Neuronal stem cell (in vitro differentiated cells): ENCODE results near the gene ANKMY2.

Experiments
- DNase-seq: peaks from one replicate; pipeline ENCODE4 v3.0.0-alpha.2; 2013; ENCODE audit warnings: low spot score
- H2AFZ ChIP-seq: one replicate; pipeline ENCODE4 v1.6.1; 2013; ENCODE audit warnings: mild to moderate bottlenecking, low read length, inconsistent platforms
- H2AK5ac ChIP-seq: 2 replicates; pipeline ENCODE4 v1.6.1; 2013; ENCODE audit warnings: low read depth, mild to moderate bottlenecking, inconsistent platforms, low read length, moderate library complexity, mixed read lengths
- H2BK120ac ChIP-seq: 2 replicates; pipeline ENCODE4 v1.6.1; 2013; ENCODE audit warnings: low read depth, mild to moderate bottlenecking, inconsistent platforms, low read length, moderate library complexity, mixed read lengths
- H2BK12ac ChIP-seq: one replicate; pipeline ENCODE4 v1.6.1; 2013; ENCODE audit warnings: low read length, inconsistent platforms
- H2BK15ac ChIP-seq: 2 replicates; pipeline ENCODE4 v1.6.1; 2013; ENCODE audit warnings: mild to moderate bottlenecking, low read length, inconsistent platforms, mixed read lengths
- H2BK5ac ChIP-seq: one replicate; pipeline ENCODE4 v1.6.1; 2013; ENCODE audit warnings: inconsistent platforms, mild to moderate bottlenecking, low read length, moderate library complexity
- H3K14ac ChIP-seq: one replicate; pipeline ENCODE4 v1.6.1; 2013; ENCODE audit warnings: low read length, inconsistent platforms
- H3K18ac ChIP-seq: 2 replicates; pipeline ENCODE4 v1.6.1; 2013; ENCODE audit warnings: low read length, inconsistent platforms
- H3K23ac ChIP-seq: 2 replicates; pipeline ENCODE4 v1.6.1; 2013; ENCODE audit warnings: low read depth, mild to moderate bottlenecking, mixed read lengths, low read length, inconsistent platforms; ENCODE audit not compliant: poor library complexity
- H3K27ac ChIP-seq: replicated peaks from 3 replicates; pipeline ENCODE4 v1.5.1; 2013; ENCODE audit warnings: low read length, inconsistent platforms
- H3K27me3 ChIP-seq, 3 experiments: 2 replicates each; pipeline ENCODE4 v1.6.1; 2013; ENCODE audit warnings: low read length in 3 of 3, mild to moderate bottlenecking in 2 of 3, inconsistent platforms in 1 of 3, low read depth in 1 of 3, mixed read lengths in 1 of 3, moderate library complexity in 1 of 3; ENCODE audit not compliant: control insufficient read depth in 3 of 3, insufficient read depth in 3 of 3
- H3K36me3 ChIP-seq, 2 donors: replicated peaks in 1 of 2; 2 replicates each; pipeline ENCODE4 v1.6.1; 2013; ENCODE audit warnings: low read length in 2 of 2; ENCODE audit not compliant: control insufficient read depth in 2 of 2, insufficient read depth in 2 of 2
- H3K4ac ChIP-seq: 2 replicates; pipeline ENCODE4 v1.6.1; 2013; ENCODE audit warnings: inconsistent platforms, mild to moderate bottlenecking, low read length, moderate library complexity
- H3K4me1 ChIP-seq, 2 donors: 1 replicate in 1 of 2; 2 replicates in 1 of 2; pipeline ENCODE4 v1.6.1; 2013; ENCODE audit warnings: low read length in 2 of 2, low read depth in 1 of 2; ENCODE audit not compliant: control insufficient read depth in 2 of 2, insufficient read depth in 1 of 2
- H3K4me2 ChIP-seq: one replicate; pipeline ENCODE4 v1.6.1; 2013; ENCODE audit warnings: mild to moderate bottlenecking, low read length, inconsistent platforms; ENCODE audit not compliant: insufficient read depth, poor library complexity, severe bottlenecking
- H3K4me3 ChIP-seq, 2 donors: 2 replicates each; pipeline ENCODE4 v1.5.1; 2013; ENCODE audit warnings: low read length in 2 of 2, mild to moderate bottlenecking in 2 of 2, inconsistent platforms in 1 of 2, moderate library complexity in 1 of 2
- H3K79me1 ChIP-seq: one replicate; pipeline ENCODE4 v1.6.1; 2013; ENCODE audit warnings: low read depth, mild to moderate bottlenecking, inconsistent platforms, low read length, moderate library complexity
- H3K9ac ChIP-seq: one replicate; pipeline ENCODE4 v1.6.1; 2013; ENCODE audit warnings: mild to moderate bottlenecking, low read depth, low read length, inconsistent platforms; ENCODE audit not compliant: poor library complexity
- H3K9me3 ChIP-seq, 2 donors: replicated peaks in 1 of 2; 2 replicates each; pipeline versions ENCODE3 to v1.6.1; 2013; ENCODE audit warnings: low read length in 2 of 2, mild to moderate bottlenecking in 2 of 2, inconsistent platforms in 1 of 2, low read depth in 1 of 2, mixed read lengths in 1 of 2, moderate library complexity in 1 of 2; ENCODE audit not compliant: control insufficient read depth in 2 of 2, insufficient read depth in 1 of 2
- H4K8ac ChIP-seq: one replicate; pipeline ENCODE4 v1.6.1; 2013; ENCODE audit warnings: low read depth, mild to moderate bottlenecking, inconsistent platforms, low read length, moderate library complexity
- H4K91ac ChIP-seq: one replicate; pipeline ENCODE4 v1.6.1; 2013; ENCODE audit warnings: low read length, low read depth, mild to moderate bottlenecking, inconsistent platforms; ENCODE audit not compliant: poor library complexity
- WGBS, 2 donors: extraction: QIAGEN DNeasy Blood & Tissue Kit; methylation state at CpG; one replicate each; pipeline ENCODE4 v1.1.7; 2013; ENCODE audit warnings: missing lambda C conversion rate in 2 of 2, mixed read lengths in 1 of 2; ENCODE audit not compliant: insufficient read length in 2 of 2, insufficient replicate concordance in 1 of 2; ENCODE audit errors: extremely low coverage in 2 of 2; 5-methylcytosine and 5-hydroxymethylcytosine counted together

Gene ANKMY2

DNA sequence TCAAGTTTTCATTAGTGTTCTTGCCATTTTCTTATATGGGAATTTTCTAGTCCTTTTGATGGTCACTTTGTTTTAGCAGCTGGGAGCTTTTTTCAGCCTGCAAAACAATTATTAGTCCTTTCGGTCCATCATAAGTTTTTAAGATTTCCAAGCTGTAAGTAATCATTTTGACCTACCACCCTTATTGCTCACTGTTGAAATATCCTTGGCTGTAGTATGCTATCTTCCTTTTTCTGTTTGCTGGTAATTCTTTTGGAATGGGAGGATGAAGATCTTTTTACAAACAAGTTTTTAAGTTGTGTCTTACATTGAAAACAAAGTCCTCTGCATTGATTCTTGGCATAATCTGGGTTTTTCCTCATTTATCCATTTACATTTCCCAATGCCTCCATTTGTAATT, 24.5 kb upstream of the ANKMY2 start:
- peaks cover 0 to 2% of the 10 kb centered on the region in 2 donors for H3K4me1 ChIP-seq
- no peak for DNase-seq
- H3K18ac ChIP-seq: no peak overlapping the region
- no peaks in the 10 kb centered on the region for H3K27me3 ChIP-seq
- no peak overlapping the region for H3K9ac ChIP-seq
- H3K23ac ChIP-seq: no peak overlapping the region
- no peak overlapping the region for H3K14ac ChIP-seq
- H4K8ac ChIP-seq: no peak overlapping the region
- no peak overlapping the region for H2AFZ ChIP-seq
- H3K4me2 ChIP-seq: no peak overlapping the region
- no peak overlapping the region for H2BK15ac ChIP-seq
- no peak overlapping the region for H3K4me3 ChIP-seq
- H3K36me3 ChIP-seq: peaks cover 4 to 79% of the 10 kb centered on the region in 2 donors
- peaks cover 0 to 13% of the 10 kb centered on the region in 2 donors for H3K9me3 ChIP-seq
- H2AK5ac ChIP-seq: no peak overlapping the region
- H3K79me1 ChIP-seq: peaks cover 3% of the 10 kb centered on the region
- no CpG with 5 or more reads among the region's 1 CpG for WGBS, 2 donors
- no peak overlapping the region for H2BK120ac ChIP-seq
- H2BK12ac ChIP-seq: no peak overlapping the region
- no peak overlapping the region for H3K4ac ChIP-seq
- H4K91ac ChIP-seq: no peak overlapping the region
- H3K27ac ChIP-seq: no peak overlapping the region
- no peak overlapping the region for H2BK5ac ChIP-seq

DNA sequence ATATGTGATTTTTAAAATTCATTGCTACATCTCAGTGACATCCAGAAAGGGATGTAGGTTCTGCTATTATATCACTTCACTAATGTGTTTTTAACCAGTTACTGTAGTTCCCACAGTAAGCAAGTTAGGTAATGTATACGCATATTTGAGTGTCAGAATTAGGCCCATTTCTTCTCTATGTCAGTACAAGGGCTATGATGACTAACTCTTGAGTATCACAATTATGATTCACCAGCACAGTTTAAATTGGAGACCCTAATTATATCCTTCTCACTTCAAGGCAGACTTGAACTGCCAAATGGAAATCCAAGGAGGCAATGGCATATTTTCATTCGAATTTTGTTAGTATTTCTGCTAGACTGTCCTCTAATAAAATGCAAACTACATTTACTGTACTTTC, 24.0 kb upstream of the ANKMY2 start:
- H3K79me1 ChIP-seq: peaks cover 3% of the 10 kb centered on the region
- no peak overlapping the region for H4K8ac ChIP-seq
- H3K14ac ChIP-seq: no peak overlapping the region
- H3K4me2 ChIP-seq: no peak overlapping the region
- H3K23ac ChIP-seq: no peak overlapping the region
- no peak overlapping the region for H4K91ac ChIP-seq
- H3K27me3 ChIP-seq: no peaks in the 10 kb centered on the region
- H3K36me3 ChIP-seq: peaks cover 4 to 75% of the 10 kb centered on the region in 2 donors
- WGBS, 2 donors: no CpG with 5 or more reads among the region's 2 CpGs
- DNase-seq: no peak
- no peak overlapping the region for H3K27ac ChIP-seq
- H3K9ac ChIP-seq: no peak overlapping the region
- no peak overlapping the region for H3K4me3 ChIP-seq
- no peak overlapping the region for H2BK12ac ChIP-seq
- no peak overlapping the region for H2BK120ac ChIP-seq
- no peak overlapping the region for H3K4ac ChIP-seq
- no peak overlapping the region for H3K18ac ChIP-seq
- no peak overlapping the region for H2BK5ac ChIP-seq
- H2AK5ac ChIP-seq: no peak overlapping the region
- peaks cover 0 to 13% of the 10 kb centered on the region in 2 donors for H3K9me3 ChIP-seq
- H3K4me1 ChIP-seq: peaks cover 0 to 2% of the 10 kb centered on the region in 2 donors
- no peak overlapping the region for H2AFZ ChIP-seq
- H2BK15ac ChIP-seq: no peak overlapping the region

DNA sequence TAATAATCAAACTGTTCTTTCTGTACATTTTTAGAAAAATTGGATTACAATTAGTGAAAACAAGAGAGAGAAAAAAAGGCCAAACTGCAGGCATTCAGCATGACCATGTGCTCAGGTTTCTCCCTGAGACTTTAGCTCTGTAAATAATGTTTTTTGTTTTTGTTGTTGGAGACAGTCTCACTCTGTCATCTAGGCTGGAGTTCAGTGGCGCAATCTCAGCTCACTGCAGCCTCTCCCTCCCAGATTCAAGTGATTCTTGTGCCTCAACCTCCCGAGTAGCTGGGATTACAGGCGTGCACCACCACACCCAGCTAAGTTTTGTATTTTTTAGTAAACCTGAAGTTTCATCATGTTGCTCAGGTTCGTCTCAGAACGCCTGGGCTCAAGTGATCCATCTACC, 23.4 kb upstream of the ANKMY2 start:
- H3K4me2 ChIP-seq: no peak overlapping the region
- peaks cover 0 to 2% of the 10 kb centered on the region in 2 donors for H3K4me1 ChIP-seq
- no CpG with 5 or more reads among the region's 5 CpGs for WGBS, 2 donors
- no peak overlapping the region for H3K9ac ChIP-seq
- H2AK5ac ChIP-seq: no peak overlapping the region
- H4K8ac ChIP-seq: no peak overlapping the region
- H3K36me3 ChIP-seq: peaks cover 6 to 69% of the 10 kb centered on the region in 2 donors
- H3K9me3 ChIP-seq: peaks cover 0 to 16% of the 10 kb centered on the region in 2 donors
- H3K79me1 ChIP-seq: peaks cover 3% of the 10 kb centered on the region
- H3K27ac ChIP-seq: no peak overlapping the region
- H3K27me3 ChIP-seq: no peaks in the 10 kb centered on the region
- no peak overlapping the region for H4K91ac ChIP-seq
- no peak overlapping the region for H3K14ac ChIP-seq
- no peak overlapping the region for H2BK12ac ChIP-seq
- H2BK120ac ChIP-seq: no peak overlapping the region
- H3K4me3 ChIP-seq: no peak overlapping the region
- no peak overlapping the region for H2AFZ ChIP-seq
- no peak overlapping the region for H3K18ac ChIP-seq
- no peak for DNase-seq
- H2BK5ac ChIP-seq: no peak overlapping the region
- H3K4ac ChIP-seq: no peak overlapping the region
- no peak overlapping the region for H2BK15ac ChIP-seq
- H3K23ac ChIP-seq: no peak overlapping the region

DNA sequence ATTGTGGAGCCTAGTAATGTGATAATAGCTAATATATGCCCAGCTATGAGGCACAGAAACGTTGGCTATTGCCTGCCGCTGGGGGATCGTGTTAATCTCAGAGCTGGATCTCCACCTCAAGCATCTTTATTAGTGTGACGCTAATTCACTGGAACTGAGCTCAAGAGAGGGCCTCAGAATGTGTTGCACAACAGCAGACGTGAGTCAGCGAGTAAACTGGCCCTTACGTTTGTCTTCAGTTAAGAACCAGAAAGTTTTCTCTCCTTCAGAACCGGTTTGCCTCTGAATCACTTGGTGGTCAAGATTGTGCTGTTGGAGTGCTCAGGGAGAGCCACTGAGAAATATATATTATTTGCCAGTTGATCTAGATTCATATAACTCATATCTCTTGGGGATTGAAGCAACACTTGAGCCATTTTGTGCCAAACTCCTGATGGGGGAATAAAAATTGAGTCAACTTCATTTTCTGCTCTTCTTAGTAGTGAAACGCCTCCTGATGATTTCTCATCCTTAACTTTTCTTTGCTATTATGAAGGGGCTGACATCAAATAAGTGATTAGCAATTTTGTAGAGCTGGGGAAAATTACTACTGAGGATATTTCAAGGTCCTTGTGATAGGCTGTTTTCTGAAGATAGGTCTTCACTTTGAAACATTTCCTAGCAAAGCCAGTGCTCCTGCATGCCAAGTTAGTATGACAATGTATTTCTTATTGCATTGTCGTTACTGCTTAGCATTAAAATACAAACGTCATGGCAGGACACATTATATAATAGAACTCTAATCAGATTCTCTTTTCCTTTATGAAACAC, 22.7 kb upstream of the ANKMY2 start:
- H3K9me3 ChIP-seq: peaks cover 0 to 16% of the 10 kb centered on the region in 2 donors

More for the DNA sequence above, 22.7 kb upstream of the ANKMY2 start:
- Histone ChIP-seq H3K23ac (no peak overlapping the region), H3K4me2 (peak overlapping the region; percentile 4), H3K36me3 (peaks cover 6 to 67% of the 10 kb centered on the region in 2 donors), H3K4me1 (peaks cover 0 to 2% of the 10 kb centered on the region in 2 donors), H3K14ac (no peak overlapping the region), H3K79me1 (peaks cover 3% of the 10 kb centered on the region), H3K27me3 (no peaks in the 10 kb centered on the region), H2AK5ac (no peak overlapping the region), H2BK15ac (no peak overlapping the region), H4K8ac (no peak overlapping the region), H2BK120ac (no peak overlapping the region), H2BK5ac (no peak overlapping the region), H3K27ac (no peak overlapping the region), H2BK12ac (no peak overlapping the region), H4K91ac (no peak overlapping the region), H3K4ac (no peak overlapping the region), H3K4me3 (no peak overlapping the region), H3K9ac (no peak overlapping the region), H3K18ac (no peak overlapping the region), H2AFZ (no peak overlapping the region)
- DNase-seq: no peak
- no CpG with 5 or more reads among the region's 11 CpGs for WGBS, 2 donors
